Activated CD8-positive, alpha-beta T cell treated with anti-CD3 and anti-CD28 coated beads for 36 hours (primary cell): ENCODE measurements around the gene CEP128. TPM values are rescaled to one million over a fixed set of nuclear protein-coding genes. Genes with fewer than 3 reads are reported as not detected.

ENCODE experiments used
- ATAC-seq: fragments of 200-7000 bp; cut with Tn5 transposase; one replicate; pipeline ENCODE4 v1.10.0; 2021; ENCODE audit warnings: mild to moderate bottlenecking, moderate library complexity
- CTCF ChIA-PET: fragments of 350-600 bp; sonication (Branson Sonifier 250); formaldehyde crosslinking; loops from one replicate; lab custom pipeline; 2021; ENCODE audit warnings: antibody characterized with exemption; lab: Charles Lee
- POLR2A ChIA-PET: fragments of 350-600 bp; sonication (Branson Sonifier 250); formaldehyde crosslinking; loops from one replicate; lab custom pipeline; 2021; ENCODE audit warnings: antibody characterized with exemption; lab: Charles Lee
- DNase-seq: peaks from one replicate; pipeline ENCODE4 v3.0.0-alpha.2; 2020
- H3K27ac Mint-ChIP-seq: one replicate; pipeline ENCODE4 v1.8.0; 2021; ENCODE audit warnings: mild to moderate bottlenecking, mixed read lengths
- H3K27me3 Mint-ChIP-seq: one replicate; pipeline ENCODE4 v1.8.0; 2021; ENCODE audit warnings: mixed read lengths
- H3K36me3 Mint-ChIP-seq: one replicate; pipeline ENCODE4 v1.8.0; 2021; ENCODE audit warnings: low read depth, mixed read lengths
- H3K4me1 Mint-ChIP-seq: one replicate; pipeline ENCODE4 v1.8.0; 2021; ENCODE audit warnings: low read depth, mixed read lengths
- H3K4me3 Mint-ChIP-seq: one replicate; pipeline ENCODE4 v1.8.0; 2021; ENCODE audit warnings: mild to moderate bottlenecking, moderate library complexity, mixed read lengths
- H3K9me3 Mint-ChIP-seq: one replicate; pipeline ENCODE4 v1.8.0; 2021; ENCODE audit warnings: mixed read lengths
- CTCF ChIP-seq: fragments of 200-600 bp; IDR thresholded peaks from one replicate; pipeline ENCODE4 v1.8.0; 2022; ENCODE audit warnings: antibody characterized with exemption, mild to moderate bottlenecking
- intact Hi-C: fragments of 100-400 bp; cut with micrococcal nuclease; formaldehyde crosslinking; loops from one replicate; pipeline ENCODE4 v1.10.0; 2022
- total RNA-seq, 2 experiments: library from RNA; stranded (reverse); gene quantifications; one replicate each; pipeline ENCODE4 v1.2.3, GENCODE V29; 2021

Gene CEP128
- total RNA-seq, 2 experiments from 2014 or later: 21.6 to 22.5 TPM

- Mint-ChIP-seq H3K27ac (no peak overlapping the region), H3K9me3 (peaks cover 3% of the 10 kb centered on the region), H3K36me3 (peaks cover 2% of the 10 kb centered on the region), H3K4me1 (no peaks in the 10 kb centered on the region), H3K4me3 (no peak overlapping the region), H3K27me3 (no peaks in the 10 kb centered on the region)
- no peak for TF ChIP-seq CTCF
- ATAC-seq: no peak
- intact Hi-C loops: no loop called here
- no peak for DNase-seq
- ChIA-PET POLR2A (no interaction called here), CTCF (no interaction called here)
Observed at GRCh38 chr14:80504781-80505180, 436.8 kb downstream of the CEP128 start.

- H3K27me3 Mint-ChIP-seq: no peaks in the 10 kb centered on the region
- no peaks in the 10 kb centered on the region for H3K36me3 Mint-ChIP-seq
- CTCF ChIA-PET: no interaction called here
- H3K4me1 Mint-ChIP-seq: no peaks in the 10 kb centered on the region
- intact Hi-C loops: no loop called here
- H3K9me3 Mint-ChIP-seq: no peaks in the 10 kb centered on the region
- TF ChIP-seq CTCF: no peak
- ATAC-seq: no peak
- POLR2A ChIA-PET: no interaction called here
- no peak for DNase-seq
- H3K4me3 Mint-ChIP-seq: no peak overlapping the region
- H3K27ac Mint-ChIP-seq: no peak overlapping the region
Observed at GRCh38 chr14:80498533-80498932, 443.0 kb downstream of the CEP128 start.

GRCh38 chr14:80496090-80496489 is 445.4 kb downstream of the CEP128 start:
- ChIA-PET POLR2A (no interaction called here), CTCF (no interaction called here)
- H3K27me3 Mint-ChIP-seq: no peaks in the 10 kb centered on the region
- peaks cover 4% of the 10 kb centered on the region for H3K4me1 Mint-ChIP-seq
- no peaks in the 10 kb centered on the region for H3K9me3 Mint-ChIP-seq
- no peak overlapping the region for H3K4me3 Mint-ChIP-seq
- no peak for DNase-seq
- no peak for TF ChIP-seq CTCF
- no peak overlapping the region for H3K27ac Mint-ChIP-seq
- intact Hi-C loops: no loop called here
- H3K36me3 Mint-ChIP-seq: no peaks in the 10 kb centered on the region
- no peak for ATAC-seq

- intact Hi-C loops: no loop called here
- Mint-ChIP-seq H3K27me3 (no peaks in the 10 kb centered on the region), H3K4me3 (no peak overlapping the region), H3K36me3 (no peaks in the 10 kb centered on the region), H3K4me1 (peaks cover 6% of the 10 kb centered on the region), H3K27ac (no peak overlapping the region), H3K9me3 (no peaks in the 10 kb centered on the region)
- POLR2A ChIA-PET: no interaction called here
- no peak for TF ChIP-seq CTCF
- DNase-seq (no peak), ATAC-seq (no peak)
- CTCF ChIA-PET: no interaction called here
Observed at GRCh38 chr14:80494769-80495168, 446.8 kb downstream of the CEP128 start.

GRCh38 chr14:80493620-80494019 is 447.9 kb downstream of the CEP128 start:
- Mint-ChIP-seq H3K4me3 (no peak overlapping the region), H3K27me3 (no peaks in the 10 kb centered on the region), H3K4me1 (peaks cover 6% of the 10 kb centered on the region), H3K9me3 (no peaks in the 10 kb centered on the region), H3K36me3 (no peaks in the 10 kb centered on the region), H3K27ac (no peak overlapping the region)
- ChIA-PET POLR2A (no interaction called here), CTCF (interaction anchor here (1.3 kb wide), 1 partner anchor 14 kb away, joined by 3 read pairs; no protein-coding TSS in a partner anchor)
- TF ChIP-seq CTCF: no peak
- no peak for DNase-seq
- no peak for ATAC-seq
- intact Hi-C loops: no loop called here
